HepG2 (cell line): ENCODE measurements around the gene SCAPER. TPM values are rescaled to one million over a fixed set of nuclear protein-coding genes. Genes with fewer than 3 reads are reported as not detected.
A peak's percentile ranks its signal among the peaks of the same experiment; 100 is the strongest.

ENCODE experiments used
- CENPX ChIP-seq: sonication (generic); formaldehyde crosslinking; IDR thresholded peaks from 2 replicates; pipeline ENCODE4 v1.9.0; 2021; ENCODE audit warnings: mild to moderate bottlenecking, missing genetic modification reagents, moderate library complexity
- DNMT1 ChIP-seq: sonication (generic); formaldehyde crosslinking; IDR thresholded peaks from 2 replicates; pipeline ENCODE4 v1.5.1; 2020; ENCODE audit warnings: mild to moderate bottlenecking, missing genetic modification reagents
- EZH2 ChIP-seq: conservative IDR thresholded peaks from 2 replicates; pipeline ENCODE4 v1.6.1; 2012; ENCODE audit warnings: mild to moderate bottlenecking, low read depth, low read length, moderate library complexity
- FLYWCH1 ChIP-seq: sonication (generic); formaldehyde crosslinking; IDR thresholded peaks from 2 replicates; pipeline ENCODE4 v1.8.1; 2023; ENCODE audit warnings: mild to moderate bottlenecking, missing genetic modification reagents
- LRRFIP1 ChIP-seq: sonication (generic); formaldehyde crosslinking; conservative IDR thresholded peaks from 2 replicates; pipeline ENCODE4 v1.4.0; 2020; ENCODE audit warnings: missing genetic modification reagents
- MNT ChIP-seq: fragments of 450-650 bp; IDR thresholded peaks from 2 replicates; pipeline ENCODE4 v1.6.1; 2016
- MXI1 ChIP-seq: IDR thresholded peaks from 3 replicates; pipeline ENCODE4 v1.6.1; 2012; ENCODE audit warnings: low read depth, low read length, inconsistent platforms, borderline replicate concordance
- NFYC ChIP-seq: IDR thresholded peaks from 2 replicates; pipeline ENCODE4 v1.6.1; 2016; ENCODE audit warnings: missing genetic modification reagents, missing compliant biosample characterization
- PHF5A ChIP-seq: IDR thresholded peaks from one replicate; pipeline ENCODE4 v1.6.1; 2018; ENCODE audit warnings: low read depth, missing genetic modification reagents; ENCODE audit not compliant: unreplicated experiment
- PLRG1 ChIP-seq: fragments of 450-650 bp; conservative IDR thresholded peaks from 2 replicates; pipeline ENCODE4 v1.6.1; 2016
- SALL2 ChIP-seq: sonication (generic); formaldehyde crosslinking; IDR thresholded peaks from 2 replicates; pipeline ENCODE4 v1.8.1; 2023; ENCODE audit warnings: mild to moderate bottlenecking, missing genetic modification reagents, inconsistent platforms
- SIX1 ChIP-seq: sonication (generic); formaldehyde crosslinking; IDR thresholded peaks from 2 replicates; pipeline ENCODE4 v1.4.0; 2020; ENCODE audit warnings: missing genetic modification reagents, borderline replicate concordance
- TAF1 ChIP-seq: sonication (generic); formaldehyde crosslinking; IDR thresholded peaks from 2 replicates; pipeline ENCODE4 v1.4.0; 2020; ENCODE audit warnings: missing genetic modification reagents
- ZIK1 ChIP-seq: sonication (generic); formaldehyde crosslinking; IDR thresholded peaks from 2 replicates; pipeline ENCODE4 v1.5.0; 2020; ENCODE audit warnings: mild to moderate bottlenecking, low read depth, missing genetic modification reagents, borderline replicate concordance
- ZMAT3 ChIP-seq: sonication (generic); formaldehyde crosslinking; conservative IDR thresholded peaks from 2 replicates; pipeline ENCODE4 v1.7.0; 2021; ENCODE audit warnings: missing genetic modification reagents
- ZNF18 ChIP-seq: sonication (generic); formaldehyde crosslinking; IDR thresholded peaks from 2 replicates; pipeline ENCODE4 v1.8.0; 2022; ENCODE audit warnings: mild to moderate bottlenecking, missing genetic modification reagents; ENCODE audit not compliant: insufficient replicate concordance
- ZNF230 ChIP-seq: sonication (generic); formaldehyde crosslinking; IDR thresholded peaks from 2 replicates; pipeline ENCODE4 v1.4.0; 2020; ENCODE audit warnings: mild to moderate bottlenecking, missing genetic modification reagents
- ZNF24 ChIP-seq: fragments of 450-650 bp; IDR thresholded peaks from 2 replicates; pipeline ENCODE4 v1.6.1; 2017; ENCODE audit warnings: antibody characterized with exemption, mild to moderate bottlenecking
- ZNF251 ChIP-seq: sonication (generic); formaldehyde crosslinking; IDR thresholded peaks from 2 replicates; pipeline ENCODE4 v1.9.0; 2021; ENCODE audit warnings: mild to moderate bottlenecking, missing genetic modification reagents
- polyA plus RNA-seq, 8 experiments: library from polyadenylated mRNA; depleted of rRNA in 3 of 8; stranded (reverse) in 7 of 8; unstranded in 1 of 8; fragments of >200 nt; fragmentation: Illumina TruSeq in 4 of 8; extraction: Trizol in 4 of 8; gene quantifications; 2 replicates each; pipeline versions ENCODE4 v1.2.1 to v1.2.3, GENCODE V29; 2011 to 2016; ENCODE audit warnings: low read depth in 4 of 8, missing spikeins in 1 of 8, mixed read lengths in 1 of 8; ENCODE audit not compliant: insufficient read depth in 1 of 8
- total RNA-seq, 5 experiments: library from RNA; depleted of rRNA; stranded (reverse); fragments of >200 nt; fragmentation: Illumina TruSeq; extraction: Trizol; gene quantifications; 2 replicates each; pipeline ENCODE4 v1.2.3, GENCODE V29; 2016; ENCODE audit warnings: low read depth in 1 of 5
- TF ChIP-seq, protein P1 (sequence below): sonication (generic); formaldehyde crosslinking; IDR thresholded peaks from 2 replicates; pipeline ENCODE4 v1.4.0; 2020; ENCODE audit warnings: mild to moderate bottlenecking, missing genetic modification reagents
- TF ChIP-seq, protein P2 (sequence below): sonication (generic); formaldehyde crosslinking; IDR thresholded peaks from 2 replicates; pipeline ENCODE4 v1.4.0; 2020; ENCODE audit warnings: missing genetic modification reagents, mild to moderate bottlenecking, borderline replicate concordance

Gene SCAPER
- total and polyA plus RNA-seq, 2 of the 13 experiments (the other 11 are each of a cell fraction or from before 2014, with no cell fraction given), result 4.3 to 10.5 TPM

GRCh38 chr15:76345880-76346668 lies 559.1 kb downstream of the SCAPER start (continued):
- TF ChIP-seq SALL2 (CRISPR knock-in tag) (peak; percentile 20; the same call in 1 of the 2 replicates), ZNF18 (CRISPR knock-in tag) (no peak), FLYWCH1 (CRISPR knock-in tag) (no peak), ZMAT3 (no peak), DNMT1 (no peak), CENPX (CRISPR knock-in tag) (no peak), MNT (no peak), ZNF251 (CRISPR knock-in tag) (no peak), EZH2 (no peak), PLRG1 (no peak), NFYC (CRISPR knock-in tag) (no peak), LRRFIP1 (no peak), PHF5A (no peak), ZNF230 (CRISPR knock-in tag) (0 out of 2 replicates have a peak, but pooled peaks have one; percentile 38), SIX1 (CRISPR knock-in tag) (no peak), ZIK1 (CRISPR knock-in tag) (0 out of 2 replicates have a peak, but pooled peaks have one; percentile 24), ZNF24 (no peak), MXI1 (no peak), TAF1 (CRISPR knock-in tag) (peak; percentile 47; the same call in 1 of the 2 replicates)
- TF ChIP-seq, protein P1, sequence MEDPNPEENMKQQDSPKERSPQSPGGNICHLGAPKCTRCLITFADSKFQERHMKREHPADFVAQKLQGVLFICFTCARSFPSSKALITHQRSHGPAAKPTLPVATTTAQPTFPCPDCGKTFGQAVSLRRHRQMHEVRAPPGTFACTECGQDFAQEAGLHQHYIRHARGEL (CRISPR knock-in tag), result no peak
- TF ChIP-seq, protein P2, sequence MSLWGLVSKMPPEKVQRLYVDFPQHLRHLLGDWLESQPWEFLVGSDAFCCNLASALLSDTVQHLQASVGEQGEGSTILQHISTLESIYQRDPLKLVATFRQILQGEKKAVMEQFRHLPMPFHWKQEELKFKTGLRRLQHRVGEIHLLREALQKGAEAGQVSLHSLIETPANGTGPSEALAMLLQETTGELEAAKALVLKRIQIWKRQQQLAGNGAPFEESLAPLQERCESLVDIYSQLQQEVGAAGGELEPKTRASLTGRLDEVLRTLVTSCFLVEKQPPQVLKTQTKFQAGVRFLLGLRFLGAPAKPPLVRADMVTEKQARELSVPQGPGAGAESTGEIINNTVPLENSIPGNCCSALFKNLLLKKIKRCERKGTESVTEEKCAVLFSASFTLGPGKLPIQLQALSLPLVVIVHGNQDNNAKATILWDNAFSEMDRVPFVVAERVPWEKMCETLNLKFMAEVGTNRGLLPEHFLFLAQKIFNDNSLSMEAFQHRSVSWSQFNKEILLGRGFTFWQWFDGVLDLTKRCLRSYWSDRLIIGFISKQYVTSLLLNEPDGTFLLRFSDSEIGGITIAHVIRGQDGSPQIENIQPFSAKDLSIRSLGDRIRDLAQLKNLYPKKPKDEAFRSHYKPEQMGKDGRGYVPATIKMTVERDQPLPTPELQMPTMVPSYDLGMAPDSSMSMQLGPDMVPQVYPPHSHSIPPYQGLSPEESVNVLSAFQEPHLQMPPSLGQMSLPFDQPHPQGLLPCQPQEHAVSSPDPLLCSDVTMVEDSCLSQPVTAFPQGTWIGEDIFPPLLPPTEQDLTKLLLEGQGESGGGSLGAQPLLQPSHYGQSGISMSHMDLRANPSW (CRISPR knock-in tag), result no peak
